ENCODE measurements around the gene MLH3.

MLH3 gene

GRCh38 chr14:75040507-75040906 lies 10.8 kb downstream of the MLH3 start:
- Histone ChIP-seq H3K27me3 (ENCODE audit: insufficient read depth, low read length, poor library complexity) (no peaks in the 10 kb centered on the region), H3K4me1 (ENCODE audit: insufficient read depth, low read length) (peaks cover 13% of the 10 kb centered on the region; the same call in 1 of the 2 replicates), H2AFZ (ENCODE audit: low read depth, low read length) (no peak overlapping the region), H3K79me2 (ENCODE audit: insufficient read depth, low read length) (peaks cover 26% of the 10 kb centered on the region), H3K36me3 (ENCODE audit: insufficient read depth, low read length) (peaks cover 56% of the 10 kb centered on the region), H3K4me3 (ENCODE audit: low read depth in 1 of 2, low read length in 2 of 2) (no peak overlapping the region), H3K9ac (ENCODE audit: low read depth, low read length) (no peak overlapping the region), H3K4me2 (ENCODE audit: insufficient read depth, low read length) (no peak overlapping the region), H3K9me3 (ENCODE audit: insufficient read depth, low read length, severe bottlenecking) (no peaks in the 10 kb centered on the region), H4K20me1 (ENCODE audit: insufficient read depth, low read length) (peaks cover 5% of the 10 kb centered on the region; the same call in 1 of the 2 replicates), H3K27ac (ENCODE audit: low read length) (no peak overlapping the region)
- ATAC-seq (ENCODE audit: insufficient read depth, low read depth): no peak
- no peak for TF ChIP-seq CTCF (IDR thresholded peaks at IDR 0.05; ENCODE audit: borderline replicate concordance, extremely low read depth, low read length, poor library complexity, severe bottlenecking)
- no peak for TF ChIP-seq EZH2 (IDR thresholded peaks at IDR 0.05; ENCODE audit: borderline replicate concordance, low read depth, low read length, severe bottlenecking)
- DNase-seq: no peak

GRCh38 chr14:75032939-75033338 lies 18.3 kb downstream of the MLH3 start:
- TF ChIP-seq EZH2 (IDR thresholded peaks at IDR 0.05; ENCODE audit: borderline replicate concordance, low read depth, low read length, severe bottlenecking) (no peak), CTCF (IDR thresholded peaks at IDR 0.05; ENCODE audit: borderline replicate concordance, extremely low read depth, low read length, poor library complexity, severe bottlenecking) (no peak)
- Histone ChIP-seq H3K36me3 (ENCODE audit: insufficient read depth, low read length) (peaks cover 69% of the 10 kb centered on the region), H2AFZ (ENCODE audit: low read depth, low read length) (no peak overlapping the region), H3K9ac (ENCODE audit: low read depth, low read length) (no peak overlapping the region), H3K79me2 (ENCODE audit: insufficient read depth, low read length) (no peaks in the 10 kb centered on the region), H3K27me3 (ENCODE audit: insufficient read depth, low read length, poor library complexity) (no peaks in the 10 kb centered on the region), H4K20me1 (ENCODE audit: insufficient read depth, low read length) (no peaks in the 10 kb centered on the region), H3K4me1 (ENCODE audit: insufficient read depth, low read length) (no peaks in the 10 kb centered on the region), H3K4me2 (ENCODE audit: insufficient read depth, low read length) (no peak overlapping the region), H3K9me3 (ENCODE audit: insufficient read depth, low read length, severe bottlenecking) (no peaks in the 10 kb centered on the region), H3K4me3 (ENCODE audit: low read depth in 1 of 2, low read length in 2 of 2) (no peak overlapping the region), H3K27ac (ENCODE audit: low read length) (no peak overlapping the region)
- DNase-seq (no peak), ATAC-seq (ENCODE audit: insufficient read depth, low read depth) (no peak)

- H3K27me3 ChIP-seq (ENCODE audit: insufficient read depth, low read length, poor library complexity): no peaks in the 10 kb centered on the region
- H3K79me2 ChIP-seq (ENCODE audit: insufficient read depth, low read length): no peaks in the 10 kb centered on the region
- no peaks in the 10 kb centered on the region for H3K9me3 ChIP-seq (ENCODE audit: insufficient read depth, low read length, severe bottlenecking)
- H3K36me3 ChIP-seq (ENCODE audit: insufficient read depth, low read length): peaks cover 67% of the 10 kb centered on the region
- H4K20me1 ChIP-seq (ENCODE audit: insufficient read depth, low read length): no peaks in the 10 kb centered on the region
- TF ChIP-seq CTCF (IDR thresholded peaks at IDR 0.05; ENCODE audit: borderline replicate concordance, extremely low read depth, low read length, poor library complexity, severe bottlenecking) (no peak), EZH2 (IDR thresholded peaks at IDR 0.05; ENCODE audit: borderline replicate concordance, low read depth, low read length, severe bottlenecking) (no peak)
- no peak for ATAC-seq (ENCODE audit: insufficient read depth, low read depth)
- no peaks in the 10 kb centered on the region for H3K4me1 ChIP-seq (ENCODE audit: insufficient read depth, low read length)
- no peak overlapping the region for H3K4me2 ChIP-seq (ENCODE audit: insufficient read depth, low read length)
- DNase-seq: no peak
- H3K9ac ChIP-seq (ENCODE audit: low read depth, low read length): no peak overlapping the region
- H3K4me3 ChIP-seq (ENCODE audit: low read depth in 1 of 2, low read length in 2 of 2): no peak overlapping the region
- H3K27ac ChIP-seq (ENCODE audit: low read length): no peak overlapping the region
- no peak overlapping the region for H2AFZ ChIP-seq (ENCODE audit: low read depth, low read length)
Observed at GRCh38 chr14:75030147-75030546, 21.1 kb downstream of the MLH3 start.

GRCh38 chr14:75025876-75026275 lies 25.4 kb downstream of the MLH3 start:
- TF ChIP-seq CTCF (IDR thresholded peaks at IDR 0.05; ENCODE audit: borderline replicate concordance, extremely low read depth, low read length, poor library complexity, severe bottlenecking) (no peak), EZH2 (IDR thresholded peaks at IDR 0.05; ENCODE audit: borderline replicate concordance, low read depth, low read length, severe bottlenecking) (no peak)
- DNase-seq (no peak), ATAC-seq (ENCODE audit: insufficient read depth, low read depth) (no peak)
- H3K27ac ChIP-seq (ENCODE audit: low read length): no peak overlapping the region
- no peaks in the 10 kb centered on the region for H3K27me3 ChIP-seq (ENCODE audit: insufficient read depth, low read length, poor library complexity)
- H3K9ac ChIP-seq (ENCODE audit: low read depth, low read length): no peak overlapping the region
- no peak overlapping the region for H3K4me3 ChIP-seq (ENCODE audit: low read depth in 1 of 2, low read length in 2 of 2)
- no peak overlapping the region for H2AFZ ChIP-seq (ENCODE audit: low read depth, low read length)
- no peak overlapping the region for H3K4me2 ChIP-seq (ENCODE audit: insufficient read depth, low read length)
- H3K4me1 ChIP-seq (ENCODE audit: insufficient read depth, low read length): no peaks in the 10 kb centered on the region
- no peaks in the 10 kb centered on the region for H3K9me3 ChIP-seq (ENCODE audit: insufficient read depth, low read length, severe bottlenecking)
- H3K36me3 ChIP-seq (ENCODE audit: insufficient read depth, low read length): peaks cover 65% of the 10 kb centered on the region
- no peaks in the 10 kb centered on the region for H4K20me1 ChIP-seq (ENCODE audit: insufficient read depth, low read length)
- H3K79me2 ChIP-seq (ENCODE audit: insufficient read depth, low read length): no peaks in the 10 kb centered on the region
